ENCODE measurements around the gene KAZN.

DNA sequence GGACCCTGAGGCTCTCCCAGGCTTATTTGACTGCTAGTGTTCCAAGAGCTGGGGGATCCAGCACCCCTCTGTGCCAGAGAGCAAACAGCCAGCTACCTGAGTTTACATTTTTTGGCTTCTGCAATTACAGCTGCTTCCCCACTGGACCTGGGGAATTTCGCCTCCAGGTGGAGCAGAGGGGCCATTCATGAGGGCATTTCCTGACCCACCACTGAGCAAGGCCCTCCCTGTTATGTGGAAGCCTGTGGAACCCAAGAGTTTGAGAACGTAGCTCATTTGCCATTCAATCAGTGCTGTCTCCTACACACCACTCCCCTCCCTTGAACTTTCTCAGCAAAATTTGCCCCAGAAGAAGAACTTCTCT, 512.4 kb downstream of the KAZN start:
- TF ChIP-seq, protein P1, sequence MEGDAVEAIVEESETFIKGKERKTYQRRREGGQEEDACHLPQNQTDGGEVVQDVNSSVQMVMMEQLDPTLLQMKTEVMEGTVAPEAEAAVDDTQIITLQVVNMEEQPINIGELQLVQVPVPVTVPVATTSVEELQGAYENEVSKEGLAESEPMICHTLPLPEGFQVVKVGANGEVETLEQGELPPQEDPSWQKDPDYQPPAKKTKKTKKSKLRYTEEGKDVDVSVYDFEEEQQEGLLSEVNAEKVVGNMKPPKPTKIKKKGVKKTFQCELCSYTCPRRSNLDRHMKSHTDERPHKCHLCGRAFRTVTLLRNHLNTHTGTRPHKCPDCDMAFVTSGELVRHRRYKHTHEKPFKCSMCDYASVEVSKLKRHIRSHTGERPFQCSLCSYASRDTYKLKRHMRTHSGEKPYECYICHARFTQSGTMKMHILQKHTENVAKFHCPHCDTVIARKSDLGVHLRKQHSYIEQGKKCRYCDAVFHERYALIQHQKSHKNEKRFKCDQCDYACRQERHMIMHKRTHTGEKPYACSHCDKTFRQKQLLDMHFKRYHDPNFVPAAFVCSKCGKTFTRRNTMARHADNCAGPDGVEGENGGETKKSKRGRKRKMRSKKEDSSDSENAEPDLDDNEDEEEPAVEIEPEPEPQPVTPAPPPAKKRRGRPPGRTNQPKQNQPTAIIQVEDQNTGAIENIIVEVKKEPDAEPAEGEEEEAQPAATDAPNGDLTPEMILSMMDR (IDR thresholded peaks at IDR 0.05), result no peak
- no peak for TF ChIP-seq POLR2A (IDR thresholded peaks at IDR 0.05)

Measured in testis (tissue), 2 donors.